GM12874 (cell line): ENCODE data around the gene LRP1B.

Source experiments
- CTCF ChIP-seq: IDR thresholded peaks from 2 replicates; pipeline ENCODE4 v1.5.1; 2011; ENCODE audit warnings: low read depth, mild to moderate bottlenecking, control low read depth, low read length, moderate library complexity; ENCODE audit not compliant: insufficient read depth

Gene LRP1B

GRCh38 chr2:140247451-140248195, 1883.2 kb downstream of the LRP1B start:
- no peak for TF ChIP-seq CTCF

- TF ChIP-seq CTCF: no peak
These were observed 1883.9 kb downstream of the LRP1B start for GRCh38 chr2:140246957-140247356.

DNA sequence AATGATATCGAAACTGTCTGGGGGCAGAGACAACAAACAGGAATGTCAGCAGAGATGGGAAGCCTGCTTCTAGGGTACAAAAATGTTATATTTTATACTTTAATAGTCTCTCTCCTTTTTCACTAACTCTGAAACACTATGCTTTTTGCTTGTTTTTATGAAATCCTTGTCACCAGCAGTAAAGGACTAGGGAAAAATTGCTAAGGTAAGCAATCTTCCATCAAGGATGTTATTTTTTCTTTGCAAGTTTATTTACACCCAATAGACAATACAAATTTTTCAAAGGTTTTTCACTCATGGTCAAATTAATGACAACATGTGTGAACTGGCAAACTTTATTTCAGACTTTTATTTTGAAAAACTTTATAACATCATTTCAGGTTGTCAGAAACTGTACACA, 1884.8 kb downstream of the LRP1B start:
- no peak for TF ChIP-seq CTCF

DNA sequence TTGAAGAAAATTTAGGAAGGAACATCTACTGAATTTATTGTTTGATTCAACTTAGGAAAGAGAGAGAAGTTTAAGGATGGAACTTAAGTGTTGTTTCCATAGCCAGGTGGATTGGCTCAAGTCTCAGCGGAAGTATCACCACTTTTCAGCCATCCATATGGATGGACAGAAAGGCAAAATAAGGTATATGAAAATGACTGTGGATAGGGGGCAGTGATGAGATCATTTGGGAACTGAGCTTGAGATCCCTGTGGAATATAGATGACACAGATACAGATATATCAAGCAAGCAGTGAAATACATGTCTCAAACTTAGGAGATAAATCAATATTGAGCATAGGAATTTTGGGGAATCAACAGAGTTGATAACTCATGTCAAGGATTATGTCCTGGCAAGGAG, 1887.9 kb downstream of the LRP1B start:
- TF ChIP-seq CTCF: no peak

DNA sequence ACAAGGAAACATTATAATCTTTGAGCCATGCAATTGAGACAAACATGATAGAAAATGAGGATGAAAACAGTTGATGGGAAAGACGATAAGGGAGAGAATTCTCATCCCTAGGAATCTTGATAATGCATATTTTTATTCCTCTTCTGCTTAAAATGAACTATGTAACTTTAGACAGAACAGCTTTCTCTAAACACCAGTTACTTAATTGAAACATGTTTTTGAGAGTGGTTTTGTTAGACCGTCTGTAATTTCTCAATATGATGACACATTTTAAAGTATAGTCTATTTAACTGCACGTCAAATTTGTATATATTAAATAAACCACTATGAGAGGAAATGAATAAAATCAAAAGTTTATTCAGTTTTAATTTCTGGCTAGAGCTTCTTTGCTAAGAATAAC, 1896.7 kb downstream of the LRP1B start:
- TF ChIP-seq CTCF: no peak

DNA sequence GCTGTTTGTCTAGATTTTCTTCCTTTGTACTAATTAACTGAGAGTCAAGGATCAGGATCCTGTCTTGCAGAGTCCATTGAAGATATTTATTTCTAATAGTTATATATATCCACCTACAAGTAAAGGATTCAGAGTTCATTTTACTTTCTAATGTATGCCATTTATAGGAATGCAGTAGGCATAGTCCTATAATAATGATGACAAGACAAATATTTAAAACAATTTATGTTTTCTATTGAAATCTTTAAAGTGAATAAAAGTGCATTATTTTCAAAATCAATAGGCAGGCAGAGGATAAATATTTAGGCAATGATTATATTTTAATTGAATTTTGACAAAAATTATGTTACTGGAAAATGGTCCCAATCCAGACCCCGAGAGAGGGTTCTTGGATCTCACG, 1919.9 kb downstream of the LRP1B start:
- no peak for TF ChIP-seq CTCF

GRCh38 chr2:140205093-140205492, 1925.7 kb downstream of the LRP1B start:
- no peak for TF ChIP-seq CTCF

DNA sequence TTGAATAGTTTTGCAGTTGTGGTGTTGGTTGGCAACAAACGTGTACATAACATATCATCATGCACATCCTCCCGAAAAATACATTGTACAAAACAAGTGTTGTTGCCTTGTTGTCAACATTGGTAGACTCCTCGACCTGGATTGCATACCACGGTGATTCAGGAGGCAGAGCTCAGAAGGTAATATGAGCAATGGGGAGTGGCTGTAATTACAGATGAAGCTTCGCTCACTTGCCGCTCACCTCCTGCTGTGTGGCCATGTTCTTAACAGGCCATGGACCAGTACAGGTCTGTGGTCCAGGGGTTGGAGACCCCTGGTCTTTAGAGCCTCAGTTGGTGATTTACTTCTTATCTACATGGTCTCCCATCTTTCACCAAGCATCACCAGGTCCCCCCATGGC, 1927.5 kb downstream of the LRP1B start:
- no peak for TF ChIP-seq CTCF
